Suprapubic skin (tissue), 4 donors: ENCODE results near the gene SLC49A3. TPM values are rescaled to one million over a fixed set of nuclear protein-coding genes. Genes with fewer than 3 reads are reported as not detected.
A peak's percentile ranks its signal among the peaks of the same experiment; 100 is the strongest.

Experiments
- DNase-seq, 2 donors: peaks; one replicate each; pipeline ENCODE4 v3.0.0-alpha.2; 2019; ENCODE audit warnings: low spot score in 2 of 2
- H3K27ac ChIP-seq: fragments of 200-600 bp; sonication (generic); one replicate; pipeline ENCODE4 v1.5.1; 2019
- H3K27me3 ChIP-seq: fragments of 200-600 bp; sonication (generic); one replicate; pipeline ENCODE4 v1.5.1; 2019
- H3K36me3 ChIP-seq: fragments of 200-600 bp; sonication (generic); one replicate; pipeline ENCODE4 v1.5.1; 2019
- H3K4me1 ChIP-seq: fragments of 200-600 bp; sonication (generic); one replicate; pipeline ENCODE4 v1.5.1; 2019
- H3K4me3 ChIP-seq: fragments of 200-600 bp; sonication (generic); one replicate; pipeline ENCODE4 v1.5.1; 2019; ENCODE audit warnings: mild to moderate bottlenecking
- H3K9me3 ChIP-seq: fragments of 200-600 bp; sonication (generic); one replicate; pipeline ENCODE4 v1.5.1; 2019
- EP300 ChIP-seq: sonication (generic); formaldehyde crosslinking; IDR thresholded peaks from one replicate; pipeline ENCODE4 v1.6.1; 2017; ENCODE audit warnings: antibody characterized with exemption
- POLR2A ChIP-seq, 2 donors: fragments of 450-650 bp; IDR thresholded peaks; one replicate each; pipeline ENCODE4 v1.6.1; 2017; ENCODE audit warnings: antibody characterized with exemption in 2 of 2, mild to moderate bottlenecking in 2 of 2, moderate library complexity in 2 of 2
- POLR2AphosphoS5 ChIP-seq, 3 donors: sonication (generic); formaldehyde crosslinking; IDR thresholded peaks; one replicate each; pipeline ENCODE4 v1.6.1; 2017; ENCODE audit warnings: antibody characterized with exemption in 3 of 3
- WGBS: methylation state at CpG from one replicate; pipeline ENCODE4 v1.1.5; 2018; 5-methylcytosine and 5-hydroxymethylcytosine counted together
- total RNA-seq, 4 donors: library from RNA; depleted of rRNA; stranded (reverse); fragments of >200 nt; gene quantifications; one replicate each; pipeline ENCODE4 v1.1.0, GENCODE V29; 2016
- TF ChIP-seq, protein P1 (sequence below), 2 donors: fragments of 200-600 bp in 1 of 2; fragments of 450-650 bp in 1 of 2; sonication (generic) in 1 of 2; IDR thresholded peaks; one replicate each; pipeline ENCODE4 v1.5.1; 2016 to 2019; ENCODE audit warnings: antibody characterized with exemption in 2 of 2, mild to moderate bottlenecking in 1 of 2, moderate library complexity in 1 of 2

Gene SLC49A3
- total RNA-seq, 4 donors from 2014 or later = 8.9 to 21.1 (median 17.4) TPM

- peaks cover 73% of the 10 kb centered on the region for H3K4me1 ChIP-seq
- no peaks in the 10 kb centered on the region for H3K9me3 ChIP-seq
- no peak overlapping the region for H3K27ac ChIP-seq
- no peaks in the 10 kb centered on the region for H3K27me3 ChIP-seq
- no peak overlapping the region for H3K4me3 ChIP-seq
- peak in 1 of 2 donors; percentile 71 for DNase-seq
- TF ChIP-seq, protein P1, sequence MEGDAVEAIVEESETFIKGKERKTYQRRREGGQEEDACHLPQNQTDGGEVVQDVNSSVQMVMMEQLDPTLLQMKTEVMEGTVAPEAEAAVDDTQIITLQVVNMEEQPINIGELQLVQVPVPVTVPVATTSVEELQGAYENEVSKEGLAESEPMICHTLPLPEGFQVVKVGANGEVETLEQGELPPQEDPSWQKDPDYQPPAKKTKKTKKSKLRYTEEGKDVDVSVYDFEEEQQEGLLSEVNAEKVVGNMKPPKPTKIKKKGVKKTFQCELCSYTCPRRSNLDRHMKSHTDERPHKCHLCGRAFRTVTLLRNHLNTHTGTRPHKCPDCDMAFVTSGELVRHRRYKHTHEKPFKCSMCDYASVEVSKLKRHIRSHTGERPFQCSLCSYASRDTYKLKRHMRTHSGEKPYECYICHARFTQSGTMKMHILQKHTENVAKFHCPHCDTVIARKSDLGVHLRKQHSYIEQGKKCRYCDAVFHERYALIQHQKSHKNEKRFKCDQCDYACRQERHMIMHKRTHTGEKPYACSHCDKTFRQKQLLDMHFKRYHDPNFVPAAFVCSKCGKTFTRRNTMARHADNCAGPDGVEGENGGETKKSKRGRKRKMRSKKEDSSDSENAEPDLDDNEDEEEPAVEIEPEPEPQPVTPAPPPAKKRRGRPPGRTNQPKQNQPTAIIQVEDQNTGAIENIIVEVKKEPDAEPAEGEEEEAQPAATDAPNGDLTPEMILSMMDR (IDR thresholded peaks at IDR 0.05) = no peak
- TF ChIP-seq EP300 = no peak
- no peak for TF ChIP-seq POLR2AphosphoS5 (IDR thresholded peaks at IDR 0.05)
- no peak for TF ChIP-seq POLR2A (IDR thresholded peaks at IDR 0.05)
- no peaks in the 10 kb centered on the region for H3K36me3 ChIP-seq
- 76% methylated on average over 6 of the region's 21 CpGs for WGBS
Observed at GRCh38 chr4:684623-685327, 4.2 kb downstream of the SLC49A3 start.

- peak; percentile 77 to 86 for DNase-seq
- Histone ChIP-seq H3K36me3 (no peaks in the 10 kb centered on the region), H3K27me3 (no peaks in the 10 kb centered on the region), H3K9me3 (no peaks in the 10 kb centered on the region), H3K27ac (no peak overlapping the region), H3K4me3 (no peak overlapping the region), H3K4me1 (peaks cover 69% of the 10 kb centered on the region)
- TF ChIP-seq POLR2A (IDR thresholded peaks at IDR 0.05) (no peak), POLR2AphosphoS5 (IDR thresholded peaks at IDR 0.05) (no peak), EP300 (no peak)
- TF ChIP-seq, protein P1 (IDR thresholded peaks at IDR 0.05) = peak; percentile 31 to 92
- 100% methylated on average over 1 of the region's 19 CpGs for WGBS
Observed at GRCh38 chr4:683982-684622, 4.8 kb downstream of the SLC49A3 start.

GRCh38 chr4:683247-683897 lies 5.6 kb downstream of the SLC49A3 start:
- 92% methylated on average over 13 of the region's 25 CpGs for WGBS
- H3K36me3 ChIP-seq = no peaks in the 10 kb centered on the region
- DNase-seq = peak in 1 of 2 donors; percentile 76
- peaks cover 67% of the 10 kb centered on the region for H3K4me1 ChIP-seq
- no peak overlapping the region for H3K27ac ChIP-seq
- H3K9me3 ChIP-seq = no peaks in the 10 kb centered on the region
- H3K27me3 ChIP-seq = no peaks in the 10 kb centered on the region
- H3K4me3 ChIP-seq = no peak overlapping the region
- TF ChIP-seq EP300 = no peak
- TF ChIP-seq POLR2AphosphoS5 (IDR thresholded peaks at IDR 0.05) = no peak
- TF ChIP-seq, protein P1 (IDR thresholded peaks at IDR 0.05) = no peak
- TF ChIP-seq POLR2A (IDR thresholded peaks at IDR 0.05) = no peak

- no peak overlapping the region for H3K27ac ChIP-seq
- H3K27me3 ChIP-seq = no peaks in the 10 kb centered on the region
- H3K36me3 ChIP-seq = no peaks in the 10 kb centered on the region
- TF ChIP-seq EP300 (no peak), POLR2AphosphoS5 (IDR thresholded peaks at IDR 0.05) (no peak), POLR2A (IDR thresholded peaks at IDR 0.05) (no peak)
- TF ChIP-seq, protein P1 (IDR thresholded peaks at IDR 0.05) = no peak
- WGBS = 77% methylated on average over 9 of the region's 23 CpGs
- peak; percentile 71 to 74 for DNase-seq
- peaks cover 67% of the 10 kb centered on the region for H3K4me1 ChIP-seq
- peak overlapping the region; percentile 60 for H3K4me3 ChIP-seq
- H3K9me3 ChIP-seq = no peaks in the 10 kb centered on the region
Observed at GRCh38 chr4:682490-683172, 6.3 kb downstream of the SLC49A3 start.
